ENCODE measurements around the gene TMEM163. TPM values are rescaled to one million over a fixed set of nuclear protein-coding genes. Genes with fewer than 3 reads are reported as not detected.

Gene TMEM163
- total RNA-seq, 1 experiment from 2014 or later = 0.12 TPM

DNA sequence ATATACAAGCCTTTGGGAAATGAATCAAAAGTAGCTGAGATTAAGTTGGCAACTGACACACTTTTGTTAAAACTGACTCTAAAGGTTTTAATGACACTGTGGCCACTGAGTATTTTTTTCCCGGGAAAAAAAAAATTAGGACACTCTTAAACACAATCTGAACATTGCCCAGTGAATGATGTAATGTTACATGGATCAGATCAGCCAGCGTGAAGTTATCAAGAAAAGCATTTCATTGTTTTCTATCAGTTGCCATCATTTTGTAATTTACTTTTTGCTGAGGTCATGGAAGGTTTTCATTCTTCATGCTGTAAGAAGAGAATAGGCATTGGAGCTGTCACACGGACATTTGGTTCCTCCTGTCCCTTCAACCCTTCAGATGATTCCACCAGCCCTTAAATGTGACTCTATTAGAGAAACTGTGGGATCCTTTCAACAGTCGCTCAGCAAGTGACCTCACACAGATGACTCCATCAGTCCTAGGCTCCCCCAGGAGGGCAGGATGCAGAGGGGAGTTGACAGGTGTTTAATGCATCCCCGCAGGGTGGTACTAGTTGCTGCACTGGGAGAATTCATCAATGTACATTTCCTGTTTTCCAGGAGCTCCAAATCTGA, 300.7 kb downstream of the TMEM163 start:
- no peaks in the 10 kb centered on the region for H3K79me2 ChIP-seq (ENCODE audit: insufficient read depth, low read length)
- intact Hi-C loops (cut with micrococcal nuclease) = no loop called here

More for the DNA sequence above, 300.7 kb downstream of the TMEM163 start:
- POLR2A ChIA-PET = no interaction called here
- no peak for TF ChIP-seq TCF7L2 (IDR thresholded peaks at IDR 0.05; ENCODE audit: borderline replicate concordance, extremely low read depth, insufficient read depth, insufficient read length)
- TF ChIP-seq ATF3 (IDR thresholded peaks at IDR 0.05) = no peak
- no peak for TF ChIP-seq ZFX (IDR thresholded peaks at IDR 0.05)
- TF ChIP-seq, protein P1, sequence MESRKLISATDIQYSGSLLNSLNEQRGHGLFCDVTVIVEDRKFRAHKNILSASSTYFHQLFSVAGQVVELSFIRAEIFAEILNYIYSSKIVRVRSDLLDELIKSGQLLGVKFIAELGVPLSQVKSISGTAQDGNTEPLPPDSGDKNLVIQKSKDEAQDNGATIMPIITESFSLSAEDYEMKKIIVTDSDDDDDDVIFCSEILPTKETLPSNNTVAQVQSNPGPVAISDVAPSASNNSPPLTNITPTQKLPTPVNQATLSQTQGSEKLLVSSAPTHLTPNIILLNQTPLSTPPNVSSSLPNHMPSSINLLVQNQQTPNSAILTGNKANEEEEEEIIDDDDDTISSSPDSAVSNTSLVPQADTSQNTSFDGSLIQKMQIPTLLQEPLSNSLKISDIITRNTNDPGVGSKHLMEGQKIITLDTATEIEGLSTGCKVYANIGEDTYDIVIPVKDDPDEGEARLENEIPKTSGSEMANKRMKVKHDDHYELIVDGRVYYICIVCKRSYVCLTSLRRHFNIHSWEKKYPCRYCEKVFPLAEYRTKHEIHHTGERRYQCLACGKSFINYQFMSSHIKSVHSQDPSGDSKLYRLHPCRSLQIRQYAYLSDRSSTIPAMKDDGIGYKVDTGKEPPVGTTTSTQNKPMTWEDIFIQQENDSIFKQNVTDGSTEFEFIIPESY (IDR thresholded peaks at IDR 0.05; ENCODE audit: extremely low read depth, insufficient replicate concordance, low read length) = no peak
- no peak for TF ChIP-seq EZH2 (IDR thresholded peaks at IDR 0.05)
- no peak for TF ChIP-seq ELF1 (IDR thresholded peaks at IDR 0.05; ENCODE audit: borderline replicate concordance, low read depth)
- no peak overlapping the region for H3K4me3 ChIP-seq (replicated peaks in 1 of 2; ENCODE audit: low read depth in 1 of 2, low read length in 2 of 2)
- DNase-seq (ENCODE audit: low read depth, low spot score) (no peak), ATAC-seq (no peak)
- H3K27ac ChIP-seq (ENCODE audit: low read depth, low read length) = no peak overlapping the region
- CTCF ChIA-PET = interaction anchor here (1.9 kb wide), 1 partner anchor 299 kb away, joined by 4 read pairs; no protein-coding TSS in a partner anchor
- no peak overlapping the region for H3K9ac ChIP-seq (ENCODE audit: low read length)
- no peak overlapping the region for H2AFZ ChIP-seq (ENCODE audit: low read depth, low read length, poor library complexity, severe bottlenecking)
- no TSS peak for BruUV-seq (replicated peaks)
- no peaks in the 10 kb centered on the region for H3K27me3 ChIP-seq (ENCODE audit: insufficient read depth, low read length)
- H3K4me1 ChIP-seq (ENCODE audit: control insufficient read depth in 1 of 2, insufficient read depth in 2 of 2, low read length in 2 of 2) = peaks cover 5% of the 10 kb centered on the region in 2 experiments; a peak in 1 of 4 replicates
- H4K20me1 ChIP-seq (ENCODE audit: insufficient read depth) = no peaks in the 10 kb centered on the region
- RAD21 ChIA-PET (ENCODE audit: low non-redundant PET in 1 of 2, low total read pairs in 2 of 2, uncharacterized antibody in 2 of 2, unreplicated experiment in 2 of 2) = no interaction called here
- H3K9me2 ChIP-seq (ENCODE audit: insufficient read depth) = no peaks in the 10 kb centered on the region
- no peak overlapping the region for H3K4me2 ChIP-seq (ENCODE audit: low read length)
- no peaks in the 10 kb centered on the region for H3K9me3 ChIP-seq (ENCODE audit: control insufficient read depth in 1 of 2, insufficient read depth in 1 of 2, low read depth in 1 of 2, low read length in 2 of 2)
- no peaks in the 10 kb centered on the region for H3K36me3 ChIP-seq (ENCODE audit: control insufficient read depth in 1 of 2, insufficient read depth in 2 of 2, low read length in 2 of 2)

Data from HCT116 (cell line).